ENCODE data around the gene AVPR2.

Gene AVPR2

GRCh38 chrX:153871946-153872878 lies 32.3 kb upstream of the AVPR2 start:
- H3K4me3 ChIP-seq (ENCODE audit: low read depth, low read length): no peak overlapping the region
- TF ChIP-seq CTCF (IDR thresholded peaks at IDR 0.05; ENCODE audit: low read depth, low read length): no peak

- H3K4me3 ChIP-seq (ENCODE audit: low read depth, low read length): no peak overlapping the region
- TF ChIP-seq CTCF (IDR thresholded peaks at IDR 0.05; ENCODE audit: low read depth, low read length): no peak
These were observed 31.0 kb upstream of the AVPR2 start for GRCh38 chrX:153873282-153874084.

DNA sequence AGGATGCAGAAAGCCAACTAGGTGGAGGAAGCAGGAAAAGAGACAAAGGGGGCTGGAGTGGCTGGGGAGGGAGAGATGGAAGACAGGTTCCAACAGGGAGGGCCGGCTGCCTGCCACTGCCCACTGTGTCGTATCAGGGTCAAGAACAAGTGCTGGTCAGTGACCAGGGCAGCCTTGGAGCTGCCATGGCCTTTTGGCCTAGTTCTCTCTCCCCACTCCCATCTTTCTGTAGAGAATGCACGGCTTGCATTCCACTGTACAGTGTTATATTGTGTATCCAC lies 30.4 kb upstream of the AVPR2 start:
- TF ChIP-seq CTCF (IDR thresholded peaks at IDR 0.05; ENCODE audit: low read depth, low read length): no peak
- H3K4me3 ChIP-seq (ENCODE audit: low read depth, low read length): no peak overlapping the region

DNA sequence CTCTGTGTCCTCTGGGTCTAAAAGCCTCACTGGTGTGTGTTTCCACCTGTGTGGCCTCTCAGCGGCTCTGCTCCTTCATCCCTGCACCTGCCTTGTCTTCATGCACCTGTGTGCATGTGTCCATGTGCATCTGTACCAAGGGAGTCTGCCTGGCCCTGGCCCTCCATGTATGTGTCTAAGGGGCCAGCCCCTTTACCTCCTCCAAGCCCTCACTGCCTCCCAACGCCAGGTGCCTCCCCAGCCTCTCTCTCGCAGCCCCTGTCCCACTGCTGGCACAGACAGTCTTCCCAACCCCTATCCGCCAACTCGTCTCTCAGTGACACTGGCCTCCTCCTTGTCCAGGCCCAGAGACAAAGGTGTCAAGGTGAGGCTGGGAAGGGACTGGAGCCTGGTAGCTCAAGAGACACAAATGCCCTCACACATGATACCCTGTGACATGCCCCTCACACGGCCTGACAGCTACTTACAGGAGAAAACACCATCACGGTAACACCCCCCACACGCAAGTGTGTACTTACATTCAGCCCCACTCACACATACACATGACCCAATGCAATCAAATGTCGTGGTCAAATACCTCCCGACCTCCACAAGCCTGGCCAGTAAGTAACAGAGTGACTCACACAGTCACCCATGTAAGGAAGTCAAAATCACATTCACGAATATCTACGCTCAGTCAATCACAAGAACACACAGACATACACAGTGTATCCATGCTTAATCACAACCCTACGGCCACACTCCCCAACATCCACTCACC lies 29.9 kb upstream of the AVPR2 start:
- no peak for TF ChIP-seq CTCF (IDR thresholded peaks at IDR 0.05; ENCODE audit: low read depth, low read length)
- no peak overlapping the region for H3K4me3 ChIP-seq (ENCODE audit: low read depth, low read length)

DNA sequence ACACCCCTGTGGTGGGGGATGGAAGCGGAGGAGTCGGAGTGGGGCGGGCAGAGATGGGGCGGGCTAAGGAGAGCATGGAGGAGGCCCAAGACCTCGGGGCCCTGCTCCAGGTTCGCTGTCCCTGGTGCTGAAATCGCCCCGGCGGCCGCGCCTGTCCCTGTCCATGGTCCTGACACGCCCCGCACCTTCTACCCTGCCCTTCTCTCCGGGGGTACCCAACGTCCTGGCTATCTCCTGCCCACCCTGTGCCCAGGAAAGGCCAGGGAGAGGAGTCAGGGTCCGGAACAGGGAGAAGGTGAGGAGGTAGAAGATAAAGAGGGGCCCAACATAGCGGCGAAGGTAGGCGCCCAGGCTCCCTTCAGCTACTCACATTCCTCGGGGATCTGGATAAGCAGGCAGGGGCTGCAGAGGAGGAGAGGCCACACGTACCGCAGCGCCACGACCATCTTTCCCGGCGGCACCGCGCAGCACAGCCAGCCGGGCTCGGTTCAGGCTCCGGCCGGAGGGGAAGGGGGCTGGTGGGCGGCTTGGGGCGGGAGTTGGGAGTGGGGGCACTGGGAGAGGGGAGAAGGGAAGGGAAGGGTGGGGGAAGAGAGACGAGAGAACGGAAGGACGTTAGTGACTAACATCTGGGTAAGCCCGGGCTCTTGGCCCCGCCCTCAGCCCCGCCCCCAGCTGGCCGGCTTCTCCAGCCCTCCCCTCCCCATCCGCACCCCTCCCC lies 28.9 kb upstream of the AVPR2 start:
- H3K4me3 ChIP-seq (ENCODE audit: low read depth, low read length): no peak overlapping the region
- no peak for TF ChIP-seq CTCF (IDR thresholded peaks at IDR 0.05; ENCODE audit: low read depth, low read length)

DNA sequence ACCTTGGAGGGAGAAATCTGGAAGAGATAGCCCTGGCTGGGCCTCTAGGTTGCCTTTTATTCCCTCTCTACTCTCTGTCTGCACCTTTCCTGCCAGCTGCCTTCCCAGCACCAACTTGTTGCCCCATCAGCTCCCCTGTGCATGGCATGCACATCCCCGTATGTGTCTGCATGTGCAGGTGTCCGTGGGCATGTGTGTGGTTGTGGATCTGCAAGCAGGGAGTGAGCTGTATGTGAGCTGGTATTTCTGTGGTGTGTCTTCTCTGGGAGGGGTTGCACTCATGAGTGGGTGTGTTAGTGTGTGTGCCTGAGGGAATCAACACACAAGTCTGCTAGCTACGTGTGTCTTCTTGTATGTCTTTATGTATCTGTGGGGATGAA lies 28.4 kb upstream of the AVPR2 start:
- H3K4me3 ChIP-seq (ENCODE audit: low read depth, low read length): no peak overlapping the region
- no peak for TF ChIP-seq CTCF (IDR thresholded peaks at IDR 0.05; ENCODE audit: low read depth, low read length)

Data from WI38 (cell line).